ENCODE measurements around the gene ZNF644.
"Not testable (repeated sequence)": the region's sequence is repeated elsewhere in the genome, so short reads cannot be mapped to it uniquely, and the experiment has no call there.

GRCh38 chr1:91044776-91045175 is 22.9 kb upstream of the ZNF644 start:
- not testable (repeated sequence) for TF ChIP-seq CTCF (IDR thresholded peaks at IDR 0.05); CREB1 (CRISPR knock-in tag; IDR thresholded peaks at IDR 0.05); MXD4 (CRISPR knock-in tag; IDR thresholded peaks at IDR 0.05; ENCODE audit: borderline replicate concordance); NR2C2 (CRISPR knock-in tag; IDR thresholded peaks at IDR 0.05); MYBL2 (CRISPR knock-in tag; IDR thresholded peaks at IDR 0.05); IRF1 (CRISPR knock-in tag; IDR thresholded peaks at IDR 0.05); ATF6 (CRISPR knock-in tag; IDR thresholded peaks at IDR 0.05); ETV6 (CRISPR knock-in tag; IDR thresholded peaks at IDR 0.05); USF2 (CRISPR knock-in tag; IDR thresholded peaks at IDR 0.05); ESRRA (CRISPR knock-in tag; IDR thresholded peaks at IDR 0.05; ENCODE audit: borderline replicate concordance); JAZF1 (CRISPR knock-in tag; IDR thresholded peaks at IDR 0.05)

Measured in WTC11 (cell line).